A673 (cell line): ENCODE results near the gene SPRED3.

ENCODE experiments used
- EZH2 ChIP-seq: fragments of 200-600 bp; sonication (generic); IDR thresholded peaks from 2 replicates; pipeline ENCODE4 v1.6.1; 2017; ENCODE audit warnings: borderline replicate concordance, low read depth, mild to moderate bottlenecking, mixed read lengths, antibody characterized with exemption, low read length; ENCODE audit not compliant: poor library complexity, severe bottlenecking
- TF ChIP-seq, protein P1 (sequence below): fragments of 300-800, 200-600 bp; sonication (generic); conservative IDR thresholded peaks from 2 replicates; pipeline ENCODE4 v1.5.1; 2017; ENCODE audit warnings: low read depth, mild to moderate bottlenecking, antibody characterized with exemption, low read length, moderate library complexity, mixed read lengths

GRCh38 chr19:38399537-38399936, 11.0 kb downstream of the SPRED3 start:
- TF ChIP-seq, protein P1, sequence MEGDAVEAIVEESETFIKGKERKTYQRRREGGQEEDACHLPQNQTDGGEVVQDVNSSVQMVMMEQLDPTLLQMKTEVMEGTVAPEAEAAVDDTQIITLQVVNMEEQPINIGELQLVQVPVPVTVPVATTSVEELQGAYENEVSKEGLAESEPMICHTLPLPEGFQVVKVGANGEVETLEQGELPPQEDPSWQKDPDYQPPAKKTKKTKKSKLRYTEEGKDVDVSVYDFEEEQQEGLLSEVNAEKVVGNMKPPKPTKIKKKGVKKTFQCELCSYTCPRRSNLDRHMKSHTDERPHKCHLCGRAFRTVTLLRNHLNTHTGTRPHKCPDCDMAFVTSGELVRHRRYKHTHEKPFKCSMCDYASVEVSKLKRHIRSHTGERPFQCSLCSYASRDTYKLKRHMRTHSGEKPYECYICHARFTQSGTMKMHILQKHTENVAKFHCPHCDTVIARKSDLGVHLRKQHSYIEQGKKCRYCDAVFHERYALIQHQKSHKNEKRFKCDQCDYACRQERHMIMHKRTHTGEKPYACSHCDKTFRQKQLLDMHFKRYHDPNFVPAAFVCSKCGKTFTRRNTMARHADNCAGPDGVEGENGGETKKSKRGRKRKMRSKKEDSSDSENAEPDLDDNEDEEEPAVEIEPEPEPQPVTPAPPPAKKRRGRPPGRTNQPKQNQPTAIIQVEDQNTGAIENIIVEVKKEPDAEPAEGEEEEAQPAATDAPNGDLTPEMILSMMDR = no peak
- TF ChIP-seq EZH2 = no peak
